OCI-LY1 (cell line): Measurements from ENCODE around the gene ROR1.

ENCODE experiments used
- CTCF ChIP-seq: fragments of 200-600 bp; sonication (generic), shearing (Covaris generic); IDR thresholded peaks from 2 replicates; pipeline ENCODE4 v1.5.1; 2017; ENCODE audit warnings: mild to moderate bottlenecking, antibody characterized with exemption, low read length, moderate library complexity, mixed read lengths
- EZH2 ChIP-seq: fragments of 200-600 bp; sonication (generic), shearing (Covaris generic); IDR thresholded peaks from 2 replicates; pipeline ENCODE4 v1.8.0; 2017; ENCODE audit warnings: borderline replicate concordance, mixed run types, mild to moderate bottlenecking, antibody characterized with exemption, low read length, moderate library complexity, mixed read lengths

GRCh38 chr1:64173336-64173940 lies 399.6 kb downstream of the ROR1 start:
- TF ChIP-seq CTCF (no peak), EZH2 (no peak)
